ENCODE data around the gene PRKN.

Gene PRKN

DNA sequence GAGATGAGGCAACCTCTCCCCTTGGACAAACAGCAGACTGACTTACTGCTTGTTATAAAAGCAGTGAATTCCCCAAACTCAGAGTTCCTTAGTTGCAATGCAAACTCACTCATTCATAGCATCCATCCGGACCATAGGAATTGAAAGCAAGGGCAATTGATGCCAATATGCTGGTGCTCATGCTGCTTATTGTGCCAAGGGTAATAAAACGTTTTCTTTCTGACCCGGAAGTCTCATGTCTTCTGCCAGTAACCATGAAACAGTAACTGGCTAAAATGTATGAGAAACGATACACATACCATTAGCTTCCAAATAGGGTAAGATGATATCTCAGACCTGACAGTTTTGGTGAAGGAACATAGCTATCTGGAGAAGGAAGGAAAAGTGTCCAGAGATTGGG, 18.1 kb downstream of the PRKN start:
- in situ Hi-C loops (cut with HindIII; ENCODE audit: low sequenced_read_pairs) = no loop called here
- TF ChIP-seq, protein P1, sequence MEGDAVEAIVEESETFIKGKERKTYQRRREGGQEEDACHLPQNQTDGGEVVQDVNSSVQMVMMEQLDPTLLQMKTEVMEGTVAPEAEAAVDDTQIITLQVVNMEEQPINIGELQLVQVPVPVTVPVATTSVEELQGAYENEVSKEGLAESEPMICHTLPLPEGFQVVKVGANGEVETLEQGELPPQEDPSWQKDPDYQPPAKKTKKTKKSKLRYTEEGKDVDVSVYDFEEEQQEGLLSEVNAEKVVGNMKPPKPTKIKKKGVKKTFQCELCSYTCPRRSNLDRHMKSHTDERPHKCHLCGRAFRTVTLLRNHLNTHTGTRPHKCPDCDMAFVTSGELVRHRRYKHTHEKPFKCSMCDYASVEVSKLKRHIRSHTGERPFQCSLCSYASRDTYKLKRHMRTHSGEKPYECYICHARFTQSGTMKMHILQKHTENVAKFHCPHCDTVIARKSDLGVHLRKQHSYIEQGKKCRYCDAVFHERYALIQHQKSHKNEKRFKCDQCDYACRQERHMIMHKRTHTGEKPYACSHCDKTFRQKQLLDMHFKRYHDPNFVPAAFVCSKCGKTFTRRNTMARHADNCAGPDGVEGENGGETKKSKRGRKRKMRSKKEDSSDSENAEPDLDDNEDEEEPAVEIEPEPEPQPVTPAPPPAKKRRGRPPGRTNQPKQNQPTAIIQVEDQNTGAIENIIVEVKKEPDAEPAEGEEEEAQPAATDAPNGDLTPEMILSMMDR (IDR thresholded peaks at IDR 0.05; ENCODE audit: low read depth, low read length) = no peak
- H3K4me3 ChIP-seq (ENCODE audit: low read depth, low read length) = no peak overlapping the region
- no peak for DNase-seq (ENCODE audit: low read depth, low spot score)

- H3K4me3 ChIP-seq (ENCODE audit: low read depth, low read length) = no peak overlapping the region
- in situ Hi-C loops (cut with HindIII; ENCODE audit: low sequenced_read_pairs) = no loop called here
- TF ChIP-seq, protein P1 (IDR thresholded peaks at IDR 0.05; ENCODE audit: low read depth, low read length) = no peak
- DNase-seq (ENCODE audit: low read depth, low spot score) = no peak
These were observed 18.6 kb downstream of the PRKN start for GRCh38 chr6:162708971-162709370.

DNA sequence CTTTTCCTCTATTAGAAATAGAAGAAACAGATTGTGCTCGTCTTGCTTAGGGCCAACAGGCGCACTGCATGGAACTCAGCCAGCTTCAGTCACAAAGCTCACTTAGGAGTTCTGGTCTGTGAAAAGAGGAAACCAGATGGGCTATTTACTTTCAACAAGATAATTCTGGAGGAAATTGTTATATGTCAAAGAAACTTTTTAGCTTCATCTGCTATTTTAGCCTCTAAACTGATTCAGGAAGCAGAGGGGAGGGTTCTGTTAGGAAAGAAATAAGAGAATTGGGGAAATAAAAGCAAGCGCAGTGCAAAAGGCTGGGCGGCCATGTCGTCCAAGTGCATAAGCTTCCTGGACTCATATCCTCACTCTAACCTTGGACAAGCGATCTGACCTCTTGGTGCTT, 21.3 kb downstream of the PRKN start:
- TF ChIP-seq, protein P1 (IDR thresholded peaks at IDR 0.05; ENCODE audit: low read depth, low read length) = no peak
- H3K4me3 ChIP-seq (ENCODE audit: low read depth, low read length) = no peak overlapping the region
- no peak for DNase-seq (ENCODE audit: low read depth, low spot score)
- in situ Hi-C loops (cut with HindIII; ENCODE audit: low sequenced_read_pairs) = no loop called here

DNA sequence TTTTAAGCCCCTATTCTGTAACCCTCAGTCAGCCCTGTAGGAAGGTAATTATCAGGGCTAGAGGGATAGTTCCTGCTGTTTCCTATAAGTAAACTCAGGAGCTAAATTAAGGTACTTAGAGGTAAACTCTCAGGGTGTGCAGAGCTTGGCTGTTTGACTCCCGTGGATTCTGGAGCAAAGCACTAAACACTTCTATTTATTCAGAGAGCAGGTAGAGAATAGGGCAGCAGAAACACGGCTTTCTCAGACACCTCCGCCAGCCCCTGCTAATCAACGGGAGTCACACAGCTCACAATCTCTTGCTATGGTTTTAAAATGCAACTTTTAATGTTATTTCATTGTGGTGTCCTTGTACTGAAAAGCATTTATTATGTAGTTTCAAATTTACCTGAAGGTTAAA, 21.8 kb downstream of the PRKN start:
- in situ Hi-C loops (cut with HindIII; ENCODE audit: low sequenced_read_pairs) = no loop called here

DNA sequence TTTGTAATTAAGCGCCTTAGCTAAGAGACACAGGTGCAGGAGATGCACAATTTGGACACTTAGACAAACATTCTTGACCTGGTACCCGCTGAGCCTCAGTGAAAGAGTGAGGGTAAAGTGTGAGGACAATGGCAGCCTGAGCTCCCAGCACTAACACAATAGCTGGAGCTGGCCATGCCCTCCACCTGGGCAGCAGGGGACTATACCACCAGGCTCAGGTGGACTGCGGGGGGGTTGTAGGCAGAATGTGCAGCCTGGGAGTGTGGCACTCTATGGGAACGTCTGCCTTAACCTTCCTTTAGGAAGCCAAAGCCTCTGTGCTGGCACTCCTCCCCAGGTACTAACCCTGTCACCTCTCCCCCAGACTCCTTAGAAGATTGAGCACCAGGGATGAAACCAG, 23.6 kb downstream of the PRKN start:
- no peak for DNase-seq (ENCODE audit: low read depth, low spot score)
- no peak overlapping the region for H3K4me3 ChIP-seq (ENCODE audit: low read depth, low read length)
- TF ChIP-seq, protein P1 (IDR thresholded peaks at IDR 0.05; ENCODE audit: low read depth, low read length) = no peak
- in situ Hi-C loops (cut with HindIII; ENCODE audit: low sequenced_read_pairs) = no loop called here

More for the DNA sequence above, 21.8 kb downstream of the PRKN start:
- H3K4me3 ChIP-seq (ENCODE audit: low read depth, low read length) = no peak overlapping the region
- TF ChIP-seq, protein P1 (IDR thresholded peaks at IDR 0.05; ENCODE audit: low read depth, low read length) = no peak
- DNase-seq (ENCODE audit: low read depth, low spot score) = no peak

DNA sequence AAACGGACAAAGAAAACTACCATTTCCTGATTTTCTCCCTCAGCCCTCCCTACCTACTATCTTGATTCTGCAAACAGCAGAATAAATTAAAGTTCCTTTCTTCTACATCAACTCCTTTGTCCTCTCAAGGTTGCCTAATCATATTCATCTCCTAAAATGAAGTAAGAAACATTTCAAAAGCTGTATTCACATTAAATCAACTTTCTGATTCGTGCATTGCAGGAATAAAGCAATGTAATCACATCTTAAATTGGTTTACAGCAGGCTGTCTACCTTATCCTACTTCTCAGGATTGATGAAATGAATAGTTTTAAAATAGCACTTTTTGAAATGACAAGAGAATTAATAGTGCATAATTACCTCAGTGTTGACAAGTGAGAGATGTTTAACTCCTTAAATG, 25.1 kb downstream of the PRKN start:
- in situ Hi-C loops (cut with HindIII; ENCODE audit: low sequenced_read_pairs) = no loop called here
- TF ChIP-seq, protein P1 (IDR thresholded peaks at IDR 0.05; ENCODE audit: low read depth, low read length) = no peak

DNA sequence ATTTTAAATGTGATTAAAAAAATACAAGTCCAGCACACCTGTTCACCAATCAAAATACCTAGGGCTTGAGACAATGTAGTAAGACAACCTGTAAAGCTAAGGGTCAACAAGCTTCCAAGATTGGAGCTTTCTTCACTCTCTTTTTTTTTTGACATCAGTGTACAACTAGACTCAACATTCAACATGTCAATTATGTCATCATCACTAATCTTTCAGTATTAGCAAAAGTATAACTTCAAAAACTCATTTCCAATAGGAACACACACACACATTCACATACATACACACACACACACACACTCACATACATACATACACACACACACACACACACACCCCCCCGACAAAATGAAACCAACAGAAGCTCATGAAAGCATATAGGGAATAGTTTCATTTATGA, 26.0 kb downstream of the PRKN start:
- no peak overlapping the region for H3K4me3 ChIP-seq (ENCODE audit: low read depth, low read length)
- in situ Hi-C loops (cut with HindIII; ENCODE audit: low sequenced_read_pairs) = no loop called here
- no peak for DNase-seq (ENCODE audit: low read depth, low spot score)
- TF ChIP-seq, protein P1 (IDR thresholded peaks at IDR 0.05; ENCODE audit: low read depth, low read length) = no peak

More for the DNA sequence above, 25.1 kb downstream of the PRKN start:
- DNase-seq (ENCODE audit: low read depth, low spot score) = no peak
- no peak overlapping the region for H3K4me3 ChIP-seq (ENCODE audit: low read depth, low read length)

Measured in astrocyte of the spinal cord (primary cell).